Ovary (tissue), 3 donors: Measurements from ENCODE around the gene STAT4.

Experiments used
- CTCF ChIP-seq, 3 donors: fragments of 450-650 bp in 2 of 3; fragments of 200-600 bp in 1 of 3; IDR thresholded peaks; one replicate each; pipeline versions ENCODE4 v1.5.1 to v1.8.0; 2016 to 2022; ENCODE audit warnings: antibody characterized with exemption in 3 of 3, mild to moderate bottlenecking in 1 of 3
- EP300 ChIP-seq: sonication (generic); formaldehyde crosslinking; IDR thresholded peaks from one replicate; pipeline ENCODE4 v1.6.1; 2017; ENCODE audit warnings: antibody characterized with exemption
- POLR2A ChIP-seq: fragments of 450-650 bp; IDR thresholded peaks from one replicate; pipeline ENCODE4 v1.6.1; 2017; ENCODE audit warnings: antibody characterized with exemption, mild to moderate bottlenecking, moderate library complexity
- donor health status: DM: no; HTN: no; CAD: no.

- no peak for TF ChIP-seq POLR2A
- no peak for TF ChIP-seq CTCF (IDR thresholded peaks at IDR 0.05)
- TF ChIP-seq EP300: no peak
Observed at GRCh38 chr2:191128911-191129304, 21.9 kb downstream of the STAT4 start.
